HG03442 (cell line): ENCODE results near the gene CDK8.

Experiments
- ATAC-seq: cut with Tn5 transposase; IDR thresholded peaks from one replicate; pipeline ENCODE4 v1.9.1; 2021; ENCODE audit warnings: mild to moderate bottlenecking, moderate library complexity; ENCODE audit not compliant: unreplicated experiment

Gene CDK8

GRCh38 chr13:26253787-26254582 is at the start of gene CDK8:
CDK8 (plus strand) TSS chr13:26254129; CDS start chr13:26254642, 513 bp downstream.
- ATAC-seq = peak; percentile 83

- ATAC-seq = no peak
These were observed 45.6 kb upstream of the CDK8 start for GRCh38 chr13:26208287-26208686.

- no peak for ATAC-seq
These were observed 40.6 kb upstream of the CDK8 start for GRCh38 chr13:26213345-26213744.

GRCh38 chr13:26213982-26214381 is 39.9 kb upstream of the CDK8 start:
- no peak for ATAC-seq

GRCh38 chr13:26216042-26216441 is 37.9 kb upstream of the CDK8 start:
- no peak for ATAC-seq

GRCh38 chr13:26219726-26220125 is 34.2 kb upstream of the CDK8 start:
- ATAC-seq = no peak

- ATAC-seq = no peak
These were observed 33.4 kb upstream of the CDK8 start for GRCh38 chr13:26220575-26220974.

GRCh38 chr13:26221399-26221720 is 32.6 kb upstream of the CDK8 start:
- no peak for ATAC-seq

GRCh38 chr13:26221721-26222519 is 32.0 kb upstream of the CDK8 start, which contains the start of gene RNF6:
RNF6 (minus strand) TSS chr13:26222314; CDS start chr13:26219649, 2,665 bp downstream.
- peak; percentile 95 for ATAC-seq

- peak; percentile 39 for ATAC-seq
These were observed 31.3 kb upstream of the CDK8 start for GRCh38 chr13:26222520-26223046.

GRCh38 chr13:26225896-26226617 is 27.9 kb upstream of the CDK8 start:
- no peak for ATAC-seq

GRCh38 chr13:26227166-26227971 is 26.6 kb upstream of the CDK8 start:
- no peak for ATAC-seq

GRCh38 chr13:26228096-26228495 is 25.8 kb upstream of the CDK8 start:
- ATAC-seq = no peak

GRCh38 chr13:26229080-26229615 is 24.8 kb upstream of the CDK8 start:
- ATAC-seq = no peak

- ATAC-seq = no peak
These were observed 23.2 kb upstream of the CDK8 start for GRCh38 chr13:26230703-26231102.

- ATAC-seq = no peak
These were observed 17.6 kb upstream of the CDK8 start for GRCh38 chr13:26236296-26236695.

GRCh38 chr13:26246154-26246553 is 7.8 kb upstream of the CDK8 start:
- no peak for ATAC-seq

GRCh38 chr13:26247011-26247410 is 6.9 kb upstream of the CDK8 start:
- no peak for ATAC-seq

GRCh38 chr13:26247608-26248007 is 6.3 kb upstream of the CDK8 start:
- ATAC-seq = no peak

- no peak for ATAC-seq
These were observed 4.4 kb upstream of the CDK8 start for GRCh38 chr13:26249551-26249950.
